ENCODE measurements around the gene BRD7.

- TF ChIP-seq, protein P1, sequence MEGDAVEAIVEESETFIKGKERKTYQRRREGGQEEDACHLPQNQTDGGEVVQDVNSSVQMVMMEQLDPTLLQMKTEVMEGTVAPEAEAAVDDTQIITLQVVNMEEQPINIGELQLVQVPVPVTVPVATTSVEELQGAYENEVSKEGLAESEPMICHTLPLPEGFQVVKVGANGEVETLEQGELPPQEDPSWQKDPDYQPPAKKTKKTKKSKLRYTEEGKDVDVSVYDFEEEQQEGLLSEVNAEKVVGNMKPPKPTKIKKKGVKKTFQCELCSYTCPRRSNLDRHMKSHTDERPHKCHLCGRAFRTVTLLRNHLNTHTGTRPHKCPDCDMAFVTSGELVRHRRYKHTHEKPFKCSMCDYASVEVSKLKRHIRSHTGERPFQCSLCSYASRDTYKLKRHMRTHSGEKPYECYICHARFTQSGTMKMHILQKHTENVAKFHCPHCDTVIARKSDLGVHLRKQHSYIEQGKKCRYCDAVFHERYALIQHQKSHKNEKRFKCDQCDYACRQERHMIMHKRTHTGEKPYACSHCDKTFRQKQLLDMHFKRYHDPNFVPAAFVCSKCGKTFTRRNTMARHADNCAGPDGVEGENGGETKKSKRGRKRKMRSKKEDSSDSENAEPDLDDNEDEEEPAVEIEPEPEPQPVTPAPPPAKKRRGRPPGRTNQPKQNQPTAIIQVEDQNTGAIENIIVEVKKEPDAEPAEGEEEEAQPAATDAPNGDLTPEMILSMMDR (IDR thresholded peaks at IDR 0.05; ENCODE audit: low read length) = no peak
- TF ChIP-seq EZH2phosphoT487 (IDR thresholded peaks at IDR 0.05; ENCODE audit: low read length) (no peak), EZH2 (optimal IDR thresholded peaks at IDR 0.05; ENCODE audit: low read depth, low read length) (no peak)
Measured at GRCh38 chr16:50274326-50275097, 94.3 kb downstream of the BRD7 start.

Measured in MM.1S (cell line).